ENCODE data around the gene SLF2. TPM values are rescaled to one million over a fixed set of nuclear protein-coding genes. Genes with fewer than 3 reads are reported as not detected.

SLF2 gene
- total and polyA plus RNA-seq, 2 of the 13 experiments (the other 11 are each of a cell fraction or from before 2014, with no cell fraction given): 12.2 to 48.1 TPM

- TF ChIP-seq TOE1 (CRISPR knock-in tag; IDR thresholded peaks at IDR 0.05): no peak
- no peak for TF ChIP-seq DMAP1 (CRISPR knock-in tag; IDR thresholded peaks at IDR 0.05)
- 0 out of 2 replicates have a peak, but pooled peaks have one; percentile 38 for TF ChIP-seq ADNP (CRISPR knock-in tag; IDR thresholded peaks at IDR 0.05)
- TF ChIP-seq SP140L (CRISPR knock-in tag; IDR thresholded peaks at IDR 0.05; ENCODE audit: borderline replicate concordance): no peak
- no peak for TF ChIP-seq FOXO4 (CRISPR knock-in tag; conservative IDR thresholded peaks at IDR 0.05)
- no peak for TF ChIP-seq ARNT (IDR thresholded peaks at IDR 0.05)
- no peak for TF ChIP-seq JUN (CRISPR knock-in tag; IDR thresholded peaks at IDR 0.05)
- TF ChIP-seq ZNF619 (CRISPR knock-in tag; IDR thresholded peaks at IDR 0.05): no peak
- TF ChIP-seq ESRRA (CRISPR knock-in tag; IDR thresholded peaks at IDR 0.05; ENCODE audit: low read depth): no peak
- no peak for TF ChIP-seq TEAD2 (CRISPR knock-in tag; IDR thresholded peaks at IDR 0.05)
- TF ChIP-seq FOSL2 (CRISPR knock-in tag; IDR thresholded peaks at IDR 0.05): 0 out of 2 replicates have a peak, but pooled peaks have one; percentile 26
- no peak for TF ChIP-seq RBAK (CRISPR knock-in tag; IDR thresholded peaks at IDR 0.05)
- TF ChIP-seq RFX5 (IDR thresholded peaks at IDR 0.05; ENCODE audit: low read depth, low read length): no peak
- TF ChIP-seq ZNF749 (CRISPR knock-in tag; IDR thresholded peaks at IDR 0.05; ENCODE audit: borderline replicate concordance): no peak
- TF ChIP-seq ZNF326 (CRISPR knock-in tag; IDR thresholded peaks at IDR 0.05; ENCODE audit: borderline replicate concordance): no peak
- no peak for TF ChIP-seq ZNF841 (CRISPR knock-in tag; IDR thresholded peaks at IDR 0.05; ENCODE audit: borderline replicate concordance)
- no peak for TF ChIP-seq ARID3A (IDR thresholded peaks at IDR 0.05; ENCODE audit: low read depth, low read length)
- TF ChIP-seq HNF4A (CRISPR knock-in tag; IDR thresholded peaks at IDR 0.05): peak; percentile 45; the same call in 1 of the 2 replicates
- no peak for TF ChIP-seq YY1 (IDR thresholded peaks at IDR 0.05; ENCODE audit: insufficient read depth, insufficient replicate concordance, low read depth, low read length)
- TF ChIP-seq RORA (CRISPR knock-in tag; IDR thresholded peaks at IDR 0.05): no peak
- peak; percentile 53; the same call in 1 of the 2 replicates for TF ChIP-seq HOXA3 (CRISPR knock-in tag; IDR thresholded peaks at IDR 0.05)
- TF ChIP-seq THAP11 (CRISPR knock-in tag; IDR thresholded peaks at IDR 0.05): 0 out of 2 replicates have a peak, but pooled peaks have one; percentile 25
- no peak for TF ChIP-seq ZNF432 (CRISPR knock-in tag; IDR thresholded peaks at IDR 0.05; ENCODE audit: borderline replicate concordance)
- no peak for TF ChIP-seq CTCF (CRISPR knock-in tag; IDR thresholded peaks at IDR 0.05)
- TF ChIP-seq ZSCAN25 (CRISPR knock-in tag; IDR thresholded peaks at IDR 0.05): no peak
- TF ChIP-seq HNRNPUL1 (IDR thresholded peaks at IDR 0.05; ENCODE audit: low read depth, low read length): no peak
- no peak for TF ChIP-seq TRAFD1 (CRISPR knock-in tag; IDR thresholded peaks at IDR 0.05; ENCODE audit: borderline replicate concordance)
- no peak for TF ChIP-seq ZNF616 (CRISPR knock-in tag; IDR thresholded peaks at IDR 0.05; ENCODE audit: low read depth)
These were observed 10.1 kb upstream of the SLF2 start (continued) for GRCh38 chr10:100902622-100903021.

All from HepG2 (cell line).